ENCODE data around the gene C5orf22.

Gene C5orf22

GRCh38 chr5:31569068-31569467 lies 37.0 kb downstream of the C5orf22 start:
- no peak overlapping the region for H3K4me3 ChIP-seq (ENCODE audit: low read depth, low read length)
- no peak for TF ChIP-seq CTCF (IDR thresholded peaks at IDR 0.05; ENCODE audit: low read depth, low read length)

GRCh38 chr5:31573494-31574142 lies 41.5 kb downstream of the C5orf22 start:
- no peak overlapping the region for H3K4me3 ChIP-seq (ENCODE audit: low read depth, low read length)
- no peak for TF ChIP-seq CTCF (IDR thresholded peaks at IDR 0.05; ENCODE audit: low read depth, low read length)

- TF ChIP-seq CTCF (IDR thresholded peaks at IDR 0.05; ENCODE audit: low read depth, low read length): no peak
- H3K4me3 ChIP-seq (ENCODE audit: low read depth, low read length): no peak overlapping the region
Measured at GRCh38 chr5:31574772-31575171, 42.7 kb downstream of the C5orf22 start.

- TF ChIP-seq CTCF (IDR thresholded peaks at IDR 0.05; ENCODE audit: low read depth, low read length): no peak
- no peak overlapping the region for H3K4me3 ChIP-seq (ENCODE audit: low read depth, low read length)
Measured at GRCh38 chr5:31577438-31577837, 45.3 kb downstream of the C5orf22 start.

GRCh38 chr5:31579558-31579957 lies 47.5 kb downstream of the C5orf22 start:
- no peak overlapping the region for H3K4me3 ChIP-seq (ENCODE audit: low read depth, low read length)
- TF ChIP-seq CTCF (IDR thresholded peaks at IDR 0.05; ENCODE audit: low read depth, low read length): no peak

GRCh38 chr5:31581498-31582099 lies 49.5 kb downstream of the C5orf22 start:
- no peak for TF ChIP-seq CTCF (IDR thresholded peaks at IDR 0.05; ENCODE audit: low read depth, low read length)
- H3K4me3 ChIP-seq (ENCODE audit: low read depth, low read length): no peak overlapping the region

GRCh38 chr5:31583129-31583528 lies 51.0 kb downstream of the C5orf22 start:
- TF ChIP-seq CTCF (IDR thresholded peaks at IDR 0.05; ENCODE audit: low read depth, low read length): no peak
- H3K4me3 ChIP-seq (ENCODE audit: low read depth, low read length): no peak overlapping the region

Data from WI38 (cell line).